Esophagus muscularis mucosa (tissue), 4 donors: ENCODE measurements around the gene MT1B. TPM values are rescaled to one million over a fixed set of nuclear protein-coding genes. Genes with fewer than 3 reads are reported as not detected.

Experiments
- DNase-seq: peaks from one replicate; pipeline ENCODE4 v3.0.0-alpha.2; 2017; ENCODE audit errors: extremely low spot score
- H3K27ac ChIP-seq, 4 donors: fragments of 200-600 bp; sonication (generic); replicated peaks in 1 of 4; 1 replicate in 3 of 4; 2 replicates in 1 of 4; pipeline ENCODE4 v1.5.1; 2016 to 2019; ENCODE audit warnings: mild to moderate bottlenecking in 1 of 4
- H3K27me3 ChIP-seq, 4 donors: fragments of 200-600 bp; sonication (generic); one replicate each; pipeline versions ENCODE4 v1.5.1 to v1.6.0; 2016 to 2019
- H3K36me3 ChIP-seq, 4 donors: fragments of 200-600 bp; sonication (generic); one replicate each; pipeline ENCODE4 v1.5.1; 2016 to 2019
- H3K4me1 ChIP-seq, 4 donors: fragments of 200-600 bp; sonication (generic); one replicate each; pipeline ENCODE4 v1.5.1; 2016 to 2019
- H3K4me3 ChIP-seq, 4 donors: fragments of 200-600 bp; sonication (generic); 1 replicate in 2 of 4; 2 replicates in 2 of 4; pipeline ENCODE4 v1.5.1; 2016 to 2019; ENCODE audit warnings: mild to moderate bottlenecking in 4 of 4, moderate library complexity in 1 of 4
- H3K9me3 ChIP-seq, 4 donors: fragments of 200-600 bp; sonication (generic); 1 replicate in 3 of 4; 2 replicates in 1 of 4; pipeline ENCODE4 v1.5.1; 2016 to 2019
- CTCF ChIP-seq, 3 experiments: fragments of 200-600 bp in 2 of 3; fragments of 450-650 bp in 1 of 3; sonication (generic) in 2 of 3; IDR thresholded peaks; one replicate each; pipeline ENCODE4 v1.5.1; 2017 to 2019; ENCODE audit warnings: antibody characterized with exemption in 3 of 3, mild to moderate bottlenecking in 2 of 3, moderate library complexity in 1 of 3
- EP300 ChIP-seq: sonication (generic); formaldehyde crosslinking; IDR thresholded peaks from one replicate; pipeline ENCODE4 v1.6.1; 2017; ENCODE audit warnings: antibody characterized with exemption
- POLR2A ChIP-seq: fragments of 450-650 bp; IDR thresholded peaks from one replicate; pipeline ENCODE4 v1.6.1; 2017; ENCODE audit warnings: antibody characterized with exemption, moderate library complexity, mild to moderate bottlenecking, low read depth
- POLR2AphosphoS5 ChIP-seq, 2 donors: sonication (generic); formaldehyde crosslinking; IDR thresholded peaks; one replicate each; pipeline ENCODE4 v1.6.1; 2017; ENCODE audit warnings: antibody characterized with exemption in 2 of 2
- WGBS: methylation state at CpG from one replicate; pipeline ENCODE4 v1.1.5; 2018; 5-methylcytosine and 5-hydroxymethylcytosine counted together
- intact Hi-C: fragments of 100-400 bp; cut with DNase I; formaldehyde crosslinking; loops from one replicate; pipeline ENCODE4 v1.15.1; 2023
- total RNA-seq, 4 donors: library from RNA; depleted of rRNA; stranded (reverse); fragments of >200 nt; gene quantifications; one replicate each; pipeline versions ENCODE4 v1.1.0 to v1.2.1, GENCODE V29; 2016

Gene MT1B
- total RNA-seq, 4 donors from 2014 or later: not detected

GRCh38 chr16:56639045-56639444 lies 12.6 kb upstream of the MT1B start:
- no peaks in the 10 kb centered on the region for H3K9me3 ChIP-seq
- peak overlapping the region in 1 of 4 donors; percentile 70 for H3K27ac ChIP-seq
- no peaks in the 10 kb centered on the region for H3K36me3 ChIP-seq
- peaks cover 18 to 53% (median 46%) of the 10 kb centered on the region in 4 donors for H3K4me1 ChIP-seq
- TF ChIP-seq CTCF (IDR thresholded peaks at IDR 0.05) (no peak), POLR2A (no peak), POLR2AphosphoS5 (IDR thresholded peaks at IDR 0.05) (no peak), EP300 (no peak)
- H3K27me3 ChIP-seq: peaks cover 0 to 99% (median 20%) of the 10 kb centered on the region in 4 donors
- intact Hi-C loops: loop anchor here (5.0 kb wide), 1 partner anchor 43 kb away; the partner anchor contains the start of gene MT1X
- peak overlapping the region in 2 of 4 donors; percentile 51 to 61 for H3K4me3 ChIP-seq
- DNase-seq: no peak
- 58% methylated on average over 1 of the region's 1 CpG for WGBS

- no peak for TF ChIP-seq POLR2AphosphoS5 (IDR thresholded peaks at IDR 0.05)
- no peak for TF ChIP-seq EP300
- no peak for TF ChIP-seq POLR2A
- TF ChIP-seq CTCF (IDR thresholded peaks at IDR 0.05): no peak
- Histone ChIP-seq H3K4me1 (peaks cover 18 to 50% (median 40%) of the 10 kb centered on the region in 4 donors), H3K27ac (no peak overlapping the region), H3K9me3 (no peaks in the 10 kb centered on the region), H3K4me3 (no peak overlapping the region), H3K27me3 (peaks cover 0 to 99% (median 17%) of the 10 kb centered on the region in 4 donors), H3K36me3 (no peaks in the 10 kb centered on the region)
- no peak for DNase-seq
- WGBS: 100% methylated on average over 1 of the region's 1 CpG
- intact Hi-C loops: no loop called here
Measured at GRCh38 chr16:56640076-56640475, 11.6 kb upstream of the MT1B start.

- DNase-seq: no peak
- H3K4me3 ChIP-seq: no peak overlapping the region
- 86% methylated on average over 2 of the region's 2 CpGs for whole genome bisulfite sequencing
- H3K27me3 ChIP-seq: peaks cover 0 to 99% (median 11%) of the 10 kb centered on the region in 4 donors
- intact Hi-C loops: no loop called here
- no peaks in the 10 kb centered on the region for H3K36me3 ChIP-seq
- peaks cover 13 to 39% (median 32%) of the 10 kb centered on the region in 4 donors for H3K4me1 ChIP-seq
- H3K9me3 ChIP-seq: no peaks in the 10 kb centered on the region
- no peak overlapping the region for H3K27ac ChIP-seq
- TF ChIP-seq EP300 (no peak), POLR2A (no peak), POLR2AphosphoS5 (IDR thresholded peaks at IDR 0.05) (no peak), CTCF (IDR thresholded peaks at IDR 0.05) (no peak)
Measured at GRCh38 chr16:56641166-56641565, 10.5 kb upstream of the MT1B start.

GRCh38 chr16:56643080-56643778 lies 8.5 kb upstream of the MT1B start:
- no peak for DNase-seq
- peak overlapping the region; percentile 4 to 40 (median 12) for H3K27ac ChIP-seq
- 23% methylated on average over 26 of the region's 42 CpGs for WGBS

More at GRCh38 chr16:56643080-56643778, 8.5 kb upstream of the MT1B start:
- peaks cover 0 to 98% (median 7%) of the 10 kb centered on the region in 4 donors for H3K27me3 ChIP-seq
- H3K36me3 ChIP-seq: no peaks in the 10 kb centered on the region
- H3K4me3 ChIP-seq: peak overlapping the region; percentile 38 to 55 (median 42)
- H3K4me1 ChIP-seq: peaks cover 11 to 29% (median 25%) of the 10 kb centered on the region in 4 donors
- TF ChIP-seq POLR2AphosphoS5 (IDR thresholded peaks at IDR 0.05): peak; percentile 35 to 54
- peak; percentile 88 for TF ChIP-seq EP300
- TF ChIP-seq CTCF (IDR thresholded peaks at IDR 0.05): peak; percentile 37 to 48 (median 39)
- TF ChIP-seq POLR2A: no peak
- intact Hi-C loops: no loop called here
- no peaks in the 10 kb centered on the region for H3K9me3 ChIP-seq
